GM12872 (cell line): ENCODE results near the gene TMEM92.

Experiments
- CTCF ChIP-seq: IDR thresholded peaks from 3 replicates; pipeline ENCODE4 v1.5.1; 2011; ENCODE audit warnings: low read depth, mild to moderate bottlenecking, low read length, moderate library complexity; ENCODE audit not compliant: insufficient read depth

The TMEM92 gene

DNA sequence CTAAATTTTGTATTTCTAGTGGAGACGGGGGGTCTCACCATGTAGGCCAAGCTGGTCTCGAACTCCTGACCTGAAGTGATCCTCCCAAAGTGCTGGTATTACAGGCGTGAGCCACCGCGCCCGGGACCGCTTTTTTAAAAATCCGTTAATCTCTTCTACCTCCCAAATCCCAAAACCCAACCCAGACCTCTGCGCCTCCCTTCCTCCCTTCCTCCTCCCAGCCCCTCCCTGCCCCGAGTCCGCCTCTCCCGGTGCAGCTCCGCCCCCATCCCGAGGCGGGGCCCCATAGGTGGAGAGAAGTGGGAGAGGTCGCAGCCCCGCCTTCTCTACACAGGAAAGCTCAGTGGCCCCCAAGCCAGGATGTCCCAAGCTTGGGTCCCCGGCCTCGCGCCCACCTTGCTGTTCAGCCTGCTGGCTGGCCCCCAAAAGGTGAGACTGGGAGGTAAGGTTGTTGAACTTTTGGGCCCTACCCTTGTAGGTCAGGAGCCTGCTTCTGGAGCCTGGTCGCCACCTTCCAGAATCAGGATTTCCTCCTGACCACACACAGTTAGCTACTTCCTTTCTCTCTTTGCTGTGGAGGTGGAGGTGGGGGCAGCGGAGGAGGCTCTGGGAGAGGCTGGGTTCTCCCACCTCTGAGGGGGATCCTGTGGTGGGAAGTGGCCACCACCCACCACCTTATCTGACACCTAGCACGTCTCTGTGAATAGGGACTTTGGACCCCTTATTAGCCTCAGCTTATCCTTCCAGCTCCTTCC, at the start of gene TMEM92:
TMEM92 (plus strand) TSS at position 325 of the 755 bp plus-strand sequence; CDS start at position 361, 36 bp downstream.
- TF ChIP-seq CTCF = no peak

- no peak for TF ChIP-seq CTCF
Measured at GRCh38 chr17:50225701-50226240, 48.5 kb upstream of the TMEM92 start.

DNA sequence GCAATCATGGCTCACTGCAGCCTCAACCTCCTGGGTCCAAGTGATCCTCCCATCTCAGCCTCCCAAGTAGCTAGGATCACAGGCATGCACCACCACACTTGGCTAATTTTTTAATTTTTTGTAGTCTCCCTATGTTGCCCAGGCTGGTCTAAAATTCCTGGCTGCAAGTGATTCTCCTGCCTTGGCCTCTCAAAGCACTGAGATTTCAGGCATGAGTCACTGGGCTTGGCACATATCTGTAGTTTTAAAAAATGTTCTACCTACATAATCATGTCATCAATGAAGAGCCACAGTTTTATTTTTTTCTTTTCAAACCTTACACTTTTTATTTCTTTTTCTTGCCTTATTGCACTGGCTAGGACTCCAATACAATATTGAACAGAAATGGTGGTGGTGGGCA, 39.7 kb upstream of the TMEM92 start:
- TF ChIP-seq CTCF = no peak

DNA sequence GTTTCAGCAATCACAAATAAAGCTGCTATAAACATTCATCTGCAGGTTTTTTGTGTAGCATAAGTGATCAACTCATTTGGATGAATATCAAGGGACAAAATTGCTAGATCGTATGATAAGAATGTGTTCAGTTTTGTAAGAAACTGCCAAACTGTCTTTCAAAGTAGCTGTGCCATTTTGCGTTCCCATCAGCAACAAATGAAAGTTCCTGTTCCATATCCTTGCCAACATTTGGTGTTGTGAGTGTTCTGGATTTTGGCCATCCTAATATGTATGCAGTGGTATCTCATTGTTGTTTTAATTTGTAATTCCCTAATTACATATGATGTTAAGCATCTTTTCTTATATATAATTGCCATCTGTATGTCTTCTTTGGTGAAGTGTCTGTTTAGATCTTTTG, 36.4 kb upstream of the TMEM92 start:
- no peak for TF ChIP-seq CTCF

DNA sequence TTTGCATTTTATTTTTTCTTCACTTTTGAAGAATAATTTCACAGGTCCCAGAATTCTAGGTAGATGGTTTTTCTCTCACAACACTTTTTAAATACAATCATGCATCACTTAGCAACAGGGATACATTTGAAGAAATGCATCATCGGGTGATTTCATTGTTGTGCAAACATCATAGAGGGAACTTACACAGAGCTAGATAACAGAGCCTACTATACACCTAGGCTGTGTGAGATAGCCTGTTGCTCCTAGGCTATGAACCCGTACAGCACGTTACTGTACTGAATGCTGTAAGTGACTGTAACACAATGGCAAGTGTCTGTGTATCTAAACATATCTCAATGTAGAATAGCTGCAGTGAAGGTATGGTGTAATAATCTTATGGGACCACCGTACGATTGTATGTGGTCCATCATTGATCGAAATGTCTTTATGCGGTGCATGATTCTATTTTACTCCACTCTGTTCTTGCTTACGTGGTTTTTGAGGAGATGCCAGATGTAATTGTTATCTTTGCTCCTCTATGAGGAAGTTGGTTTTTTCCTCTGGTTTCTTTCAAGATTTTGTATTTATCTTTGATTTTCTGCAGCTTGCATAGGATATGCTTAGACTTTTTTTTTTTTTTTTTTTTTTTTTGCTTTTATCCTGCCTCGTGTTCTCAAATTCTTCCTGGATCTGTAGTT, 35.5 kb upstream of the TMEM92 start:
- no peak for TF ChIP-seq CTCF

DNA sequence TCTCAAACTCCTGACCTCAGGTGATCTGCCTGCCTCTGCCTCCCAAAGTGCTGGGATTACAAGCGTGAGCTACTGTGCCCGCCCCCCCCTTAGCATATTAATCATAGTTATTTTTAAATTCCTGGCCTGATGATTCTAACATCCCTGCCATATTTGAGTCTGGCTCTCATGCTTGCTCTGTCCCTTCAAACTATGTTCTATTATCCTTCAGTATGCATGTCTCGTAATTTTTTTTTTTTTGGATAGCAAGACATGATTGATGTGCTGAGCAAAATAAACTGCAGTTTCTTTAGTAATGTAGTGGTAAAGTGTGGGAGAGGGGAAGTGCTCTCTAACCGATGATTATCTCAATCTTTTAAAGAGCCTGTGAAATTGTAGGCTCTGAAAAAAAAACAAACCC, 34.3 kb upstream of the TMEM92 start:
- no peak for TF ChIP-seq CTCF

DNA sequence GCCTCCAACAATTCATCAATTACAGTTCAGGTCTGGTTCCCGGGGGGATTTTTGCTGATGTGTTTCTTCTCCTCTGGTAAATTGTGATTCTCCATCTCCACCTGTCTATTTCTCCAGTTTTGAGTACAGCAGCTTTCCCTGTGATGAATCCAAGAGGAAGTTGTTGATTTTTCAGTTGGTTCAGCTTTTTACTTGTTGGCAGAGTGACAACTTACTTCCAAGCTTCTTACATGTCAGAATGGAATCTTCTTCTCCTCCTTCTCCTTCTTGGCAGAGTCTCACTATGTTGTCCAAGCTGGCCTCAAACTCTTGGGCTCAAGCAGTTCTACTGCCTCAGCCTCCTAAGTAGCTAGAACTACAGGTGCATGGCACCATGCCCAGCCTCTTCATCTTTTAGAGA, 33.4 kb upstream of the TMEM92 start:
- TF ChIP-seq CTCF = no peak
